H1 (cell line): ENCODE results near the gene KRCC1. TPM values are rescaled to one million over a fixed set of nuclear protein-coding genes. Genes with fewer than 3 reads are reported as not detected.

Source experiments
- CTCF ChIA-PET: fragments of 300-600 bp; sonication (Branson Sonifier 250); formaldehyde crosslinking; loops from one replicate; lab custom pipeline; 2021; ENCODE audit not compliant: partially characterized antibody; lab: Charles Lee
- POLR2A ChIA-PET: fragments of 300-600 bp; sonication (Branson Sonifier 250); formaldehyde crosslinking; loops from one replicate; lab custom pipeline; 2021; ENCODE audit warnings: inconsistent platforms; ENCODE audit not compliant: partially characterized antibody; lab: Charles Lee
- DNase-seq, 2 experiments: peaks; one replicate each; pipeline versions ENCODE4 v3.0.0 to v3.0.0-alpha.2; 2010 to 2022; ENCODE audit warnings: low spot score in 2 of 2, low read depth in 1 of 2, mixed read lengths in 1 of 2
- FAIRE-seq: peaks from 2 replicates; lab custom pipeline; 2011; peaks lifted over from hg19 to GRCh38; lab: Jason Lieb, UNC
- H2AFZ ChIP-seq: 2 replicates; pipeline ENCODE4 v1.8.1; 2012; ENCODE audit warnings: low read length, inconsistent platforms
- H2AK5ac ChIP-seq: 2 replicates; pipeline ENCODE4 v1.6.1; 2013; ENCODE audit warnings: low read depth, low read length
- H2BK120ac ChIP-seq: replicated peaks from 2 replicates; pipeline ENCODE3; 2013; ENCODE audit warnings: low read depth, low read length, inconsistent platforms
- H2BK12ac ChIP-seq: 2 replicates; pipeline ENCODE4 v1.6.1; 2013; ENCODE audit warnings: low read depth, low read length
- H2BK15ac ChIP-seq: 2 replicates; pipeline ENCODE4 v1.6.1; 2013; ENCODE audit warnings: low read length
- H2BK20ac ChIP-seq: 2 replicates; pipeline ENCODE4 v1.6.1; 2013; ENCODE audit warnings: low read length
- H2BK5ac ChIP-seq: 2 replicates; pipeline ENCODE4 v1.6.1; 2013; ENCODE audit warnings: low read depth, low read length
- H3K14ac ChIP-seq: 2 replicates; pipeline ENCODE4 v1.6.1; 2013; ENCODE audit warnings: inconsistent platforms; ENCODE audit not compliant: insufficient read length
- H3K18ac ChIP-seq: 2 replicates; pipeline ENCODE4 v1.6.1; 2013; ENCODE audit warnings: low read length; ENCODE audit errors: extremely low read depth
- H3K23ac ChIP-seq: 2 replicates; pipeline ENCODE4 v1.6.1; 2013; ENCODE audit warnings: inconsistent platforms; ENCODE audit not compliant: insufficient read length
- H3K23me2 ChIP-seq: 2 replicates; pipeline ENCODE4 v1.6.1; 2013; ENCODE audit warnings: low read depth, low read length
- H3K27ac ChIP-seq: 2 replicates; pipeline ENCODE4 v1.6.1; 2011; ENCODE audit warnings: low read depth, low read length, inconsistent platforms
- H3K27me3 ChIP-seq, 4 experiments: replicated peaks in 1 of 4; 1 replicate in 1 of 4; 2 replicates in 3 of 4; pipeline versions ENCODE4 v1.6.1 to v1.8.1; 2011 to 2013; ENCODE audit warnings: low read length in 3 of 4, mild to moderate bottlenecking in 3 of 4, inconsistent platforms in 2 of 4, mixed read lengths in 2 of 4, moderate library complexity in 1 of 4; ENCODE audit not compliant: control insufficient read depth in 3 of 4, insufficient read depth in 3 of 4; ENCODE audit errors: extremely low read depth in 1 of 4
- H3K36me3 ChIP-seq, 4 experiments: 2 replicates each; pipeline versions ENCODE4 v1.6.1 to v1.8.1; 2011 to 2013; ENCODE audit warnings: mild to moderate bottlenecking in 4 of 4, low read length in 3 of 4, moderate library complexity in 2 of 4, control low read depth in 1 of 4, inconsistent platforms in 1 of 4; ENCODE audit not compliant: insufficient read depth in 4 of 4, control insufficient read depth in 2 of 4
- H3K4ac ChIP-seq: replicated peaks from 2 replicates; pipeline ENCODE3; 2013; ENCODE audit warnings: low read length, low read depth, mixed read lengths, inconsistent platforms; ENCODE audit not compliant: insufficient read length
- H3K4me1 ChIP-seq, 4 experiments: replicated peaks in 1 of 4; 1 replicate in 1 of 4; 2 replicates in 3 of 4; pipeline versions ENCODE4 v1.6.1 to v1.8.1; 2011 to 2013; ENCODE audit warnings: low read length in 3 of 4, inconsistent platforms in 2 of 4, mixed read lengths in 1 of 4; ENCODE audit not compliant: insufficient read depth in 4 of 4, control insufficient read depth in 3 of 4
- H3K4me2 ChIP-seq, 2 experiments: 2 replicates each; pipeline versions ENCODE4 v1.6.1 to v1.8.1; 2011 to 2013; ENCODE audit warnings: low read depth in 2 of 2, low read length in 2 of 2, control low read depth in 1 of 2, inconsistent platforms in 1 of 2, mild to moderate bottlenecking in 1 of 2; ENCODE audit not compliant: insufficient read depth in 1 of 2
- H3K4me3 ChIP-seq, 4 experiments: fragments of 200-600, 300-600 bp in 1 of 4; sonication (generic), shearing (Covaris generic), sonication (Bioruptor Twin) in 1 of 4; 2 replicates each; pipeline versions ENCODE4 v1.5.1 to v1.8.1; 2011 to 2016; ENCODE audit warnings: low read length in 4 of 4, low read depth in 3 of 4, control low read depth in 2 of 4, inconsistent platforms in 2 of 4, mild to moderate bottlenecking in 2 of 4, mixed read lengths in 1 of 4, moderate library complexity in 1 of 4; ENCODE audit not compliant: insufficient read depth in 2 of 4; ENCODE audit errors: extremely low read depth in 1 of 4
- H3K56ac ChIP-seq: replicated peaks from 2 replicates; pipeline ENCODE3; 2013; ENCODE audit warnings: low read depth, mild to moderate bottlenecking, mixed read lengths, low read length, inconsistent platforms; ENCODE audit not compliant: insufficient read length
- H3K79me1 ChIP-seq: 2 replicates; pipeline ENCODE4 v1.6.1; 2013; ENCODE audit warnings: low read depth, low read length, control low read depth
- H3K79me2 ChIP-seq, 2 experiments: 2 replicates each; pipeline versions ENCODE4 v1.6.1 to v1.8.1; 2012 to 2013; ENCODE audit warnings: low read length in 2 of 2, mild to moderate bottlenecking in 2 of 2, inconsistent platforms in 1 of 2; ENCODE audit not compliant: insufficient read depth in 2 of 2, control insufficient read depth in 1 of 2
- H3K9ac ChIP-seq, 4 experiments: replicated peaks in 1 of 4; 1 replicate in 1 of 4; 2 replicates in 3 of 4; pipeline versions ENCODE4 v1.6.1 to v1.8.1; 2011 to 2013; ENCODE audit warnings: low read depth in 3 of 4, low read length in 3 of 4, control low read depth in 2 of 4, mild to moderate bottlenecking in 2 of 4, moderate library complexity in 2 of 4, inconsistent platforms in 1 of 4; ENCODE audit errors: extremely low read depth in 1 of 4
- H3K9me3 ChIP-seq, 2 experiments: 2 replicates each; pipeline versions ENCODE4 v1.6.1 to v1.8.1; 2012 to 2013; ENCODE audit warnings: mild to moderate bottlenecking in 2 of 2, moderate library complexity in 2 of 2, control low read depth in 1 of 2, inconsistent platforms in 1 of 2, low read depth in 1 of 2, low read length in 1 of 2, mixed read lengths in 1 of 2; ENCODE audit not compliant: insufficient read depth in 2 of 2
- H4K20me1 ChIP-seq, 2 experiments: replicated peaks in 1 of 2; 2 replicates each; pipeline versions ENCODE3 to v1.8.1; 2011 to 2013; ENCODE audit warnings: inconsistent platforms in 2 of 2, low read length in 2 of 2, mild to moderate bottlenecking in 1 of 2; ENCODE audit not compliant: insufficient read depth in 2 of 2, control insufficient read depth in 1 of 2
- H4K5ac ChIP-seq: 2 replicates; pipeline ENCODE4 v1.6.1; 2013; ENCODE audit warnings: low read length, low read depth, mixed read lengths, inconsistent platforms; ENCODE audit not compliant: insufficient read length
- H4K8ac ChIP-seq: 2 replicates; pipeline ENCODE4 v1.8.0; 2013; ENCODE audit warnings: mild to moderate bottlenecking, moderate library complexity, low read length, inconsistent platforms; ENCODE audit not compliant: insufficient read depth; ENCODE audit errors: extremely low read depth
- H4K91ac ChIP-seq: replicated peaks from 2 replicates; pipeline ENCODE3; 2013; ENCODE audit warnings: low read length, mixed read lengths, inconsistent platforms; ENCODE audit not compliant: insufficient read length
- GABPA ChIP-seq: IDR thresholded peaks from 2 replicates; pipeline ENCODE4 v1.6.1; 2011; ENCODE audit warnings: mild to moderate bottlenecking, low read length, moderate library complexity, borderline replicate concordance; ENCODE audit not compliant: insufficient read depth
- WGBS, 2 experiments: shearing (Covaris generic) in 1 of 2; methylation state at CpG; one replicate each; pipeline versions ENCODE4 v1.1.6 to v1.1.7; 2013 to 2015; ENCODE audit warnings: low lambda C conversion rate in 2 of 2, mixed read lengths in 2 of 2, inconsistent platforms in 1 of 2, low coverage in 1 of 2, missing lambda C conversion rate in 1 of 2; ENCODE audit not compliant: insufficient replicate concordance in 2 of 2, insufficient coverage in 1 of 2, insufficient read length in 1 of 2; ENCODE audit errors: extremely low coverage in 1 of 2, missing lambda C conversion rate in 1 of 2; 5-methylcytosine and 5-hydroxymethylcytosine counted together
- polyA plus RNA-seq, 7 experiments: library from polyadenylated mRNA; depleted of rRNA in 3 of 7; stranded (reverse) in 5 of 7; unstranded in 2 of 7; fragments of >200 nt in 5 of 7; fragments of 200-250 nt in 2 of 7; gene quantifications; 1 replicate in 5 of 7; 2 replicates in 1 of 7; 4 replicates in 1 of 7; pipeline versions ENCODE4 v1.2.1 to v1.2.3, GENCODE V29; 2011 to 2013; ENCODE audit warnings: missing spikeins in 2 of 7, mixed read lengths in 2 of 7
- total RNA-seq: library from RNA; stranded (reverse); fragmentation: NEBNext Ultra II Directional; extraction: Animal tissue kit (Norgen Biotek cat#: 25700); gene quantifications from 2 replicates; pipeline ENCODE4 v1.2.1, GENCODE V29; 2021
- TF ChIP-seq, protein P1 (sequence below), 3 experiments: IDR thresholded peaks; 1 replicate in 2 of 3; 2 replicates in 1 of 3; pipeline versions ENCODE4 v1.5.1 to v1.6.1; 2011; ENCODE audit warnings: low read length in 3 of 3, mild to moderate bottlenecking in 3 of 3, inconsistent platforms in 2 of 3, low read depth in 1 of 3, moderate library complexity in 1 of 3; ENCODE audit not compliant: insufficient read depth in 1 of 3; ENCODE audit errors: control extremely low read depth in 1 of 3

Gene KRCC1
- total and polyA plus RNA-seq, 2 of the 8 experiments (the other 6 are each of a cell fraction or from before 2014, with no cell fraction given), result 5.1 to 8.5 TPM

DNA sequence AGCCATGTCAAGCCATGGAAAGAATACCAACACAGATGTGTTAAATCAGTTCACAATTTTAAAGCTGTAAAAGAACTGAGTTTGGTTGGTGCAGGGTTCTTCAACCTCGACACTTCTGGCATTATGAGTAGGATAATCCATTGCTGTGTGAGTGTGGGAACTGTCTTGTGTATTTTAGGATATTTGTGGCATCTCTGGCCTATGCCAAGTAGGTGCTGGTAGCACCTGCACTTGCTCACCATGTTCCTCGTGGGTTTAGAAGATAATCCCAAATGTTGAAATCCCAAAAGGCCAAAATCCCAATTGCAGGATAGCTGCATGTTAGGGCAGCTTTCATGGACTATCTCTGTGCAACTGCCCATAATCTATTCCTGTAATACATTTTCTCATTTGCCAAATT, 3.8 kb downstream of the KRCC1 start:
- H4K8ac ChIP-seq, result no peak overlapping the region
- no peak overlapping the region for H3K18ac ChIP-seq
- H3K79me1 ChIP-seq, result 0 out of 2 replicates have a peak, but pooled peaks cover 3% of the 10 kb centered on the region
- no peak overlapping the region for H3K27ac ChIP-seq
- no peak overlapping the region for H3K4ac ChIP-seq
- no peak for FAIRE-seq
- 82% methylated on average over 2 of the region's 2 CpGs; no CpG with 5 or more reads in 1 of the 2 experiments for WGBS, 2 experiments
- TF ChIP-seq, protein P1, sequence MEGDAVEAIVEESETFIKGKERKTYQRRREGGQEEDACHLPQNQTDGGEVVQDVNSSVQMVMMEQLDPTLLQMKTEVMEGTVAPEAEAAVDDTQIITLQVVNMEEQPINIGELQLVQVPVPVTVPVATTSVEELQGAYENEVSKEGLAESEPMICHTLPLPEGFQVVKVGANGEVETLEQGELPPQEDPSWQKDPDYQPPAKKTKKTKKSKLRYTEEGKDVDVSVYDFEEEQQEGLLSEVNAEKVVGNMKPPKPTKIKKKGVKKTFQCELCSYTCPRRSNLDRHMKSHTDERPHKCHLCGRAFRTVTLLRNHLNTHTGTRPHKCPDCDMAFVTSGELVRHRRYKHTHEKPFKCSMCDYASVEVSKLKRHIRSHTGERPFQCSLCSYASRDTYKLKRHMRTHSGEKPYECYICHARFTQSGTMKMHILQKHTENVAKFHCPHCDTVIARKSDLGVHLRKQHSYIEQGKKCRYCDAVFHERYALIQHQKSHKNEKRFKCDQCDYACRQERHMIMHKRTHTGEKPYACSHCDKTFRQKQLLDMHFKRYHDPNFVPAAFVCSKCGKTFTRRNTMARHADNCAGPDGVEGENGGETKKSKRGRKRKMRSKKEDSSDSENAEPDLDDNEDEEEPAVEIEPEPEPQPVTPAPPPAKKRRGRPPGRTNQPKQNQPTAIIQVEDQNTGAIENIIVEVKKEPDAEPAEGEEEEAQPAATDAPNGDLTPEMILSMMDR (IDR thresholded peaks at IDR 0.05; ENCODE audit: control extremely low read depth in 1 of 3, insufficient read depth in 1 of 3, low read depth in 1 of 3, low read length in 3 of 3), result no peak
- no peak for TF ChIP-seq GABPA
- no peak overlapping the region for H3K4me2 ChIP-seq
- no peak overlapping the region for H2BK15ac ChIP-seq
- peaks cover 0 to 8% (median 4%) of the 10 kb centered on the region in 4 experiments; a peak in 5 of 7 replicates for H3K4me1 ChIP-seq
- H3K14ac ChIP-seq, result no peak overlapping the region
- H2BK120ac ChIP-seq, result no peak overlapping the region
- DNase-seq, result no peak
- no peaks in the 10 kb centered on the region for H3K9me3 ChIP-seq
- no peak overlapping the region for H2AFZ ChIP-seq
- ChIA-PET CTCF (interaction anchor here (1.3 to 1.6 kb wide), 2 partner anchors 9 to 20 kb away, joined by 3 to 5 read pairs; no protein-coding TSS in a partner anchor), POLR2A (no interaction called here)
- H2BK5ac ChIP-seq, result no peak overlapping the region
- H4K20me1 ChIP-seq, result peaks cover 0 to 6% of the 10 kb centered on the region in 2 experiments
- H3K9ac ChIP-seq, result no peak overlapping the region
- no peak overlapping the region for H2BK12ac ChIP-seq
- H2AK5ac ChIP-seq, result no peak overlapping the region
- no peak overlapping the region for H4K91ac ChIP-seq
- H3K27me3 ChIP-seq, result no peaks in the 10 kb centered on the region
- H3K23me2 ChIP-seq, result no peaks in the 10 kb centered on the region; the same call in 1 of the 2 replicates
- H2BK20ac ChIP-seq, result no peak overlapping the region
- H4K5ac ChIP-seq, result no peak overlapping the region
- H3K4me3 ChIP-seq, result no peak overlapping the region
- no peak overlapping the region for H3K23ac ChIP-seq
- H3K36me3 ChIP-seq, result peaks cover 0 to 12% (median 0%) of the 10 kb centered on the region in 4 experiments; a peak in 1 of 8 replicates
- H3K56ac ChIP-seq, result no peak overlapping the region
- H3K79me2 ChIP-seq, result peaks cover 4 to 24% of the 10 kb centered on the region in 2 experiments; a peak in 3 of 4 replicates
